ENCODE measurements around the gene ITPR2.

The ITPR2 gene

DNA sequence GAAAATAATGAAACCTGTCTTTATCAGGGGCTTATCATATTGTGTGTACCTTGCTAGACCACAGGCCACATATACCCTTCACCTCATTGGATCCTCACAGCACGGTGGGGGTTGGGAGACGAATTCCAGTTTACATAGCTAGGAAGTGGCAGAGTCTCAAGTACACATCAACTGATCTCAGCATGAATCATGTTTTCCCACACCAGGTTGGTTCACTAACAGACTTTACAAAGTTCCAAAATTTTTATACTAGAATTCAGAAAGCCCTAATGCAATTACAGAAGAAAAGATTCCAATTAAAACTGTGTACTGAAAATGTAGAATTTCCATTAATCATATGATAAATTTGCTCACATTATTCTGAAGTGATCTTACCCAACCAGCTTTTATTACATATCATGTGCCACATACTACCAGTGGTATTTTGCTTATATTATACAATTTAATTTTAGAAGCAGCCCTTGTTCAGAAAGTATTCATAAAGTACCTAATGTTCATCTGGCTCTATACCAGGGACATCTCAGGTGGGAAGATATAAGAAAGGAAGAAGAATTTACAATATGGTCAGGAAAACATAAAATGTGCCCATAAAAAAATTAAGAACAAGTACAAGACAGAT is 196.2 kb downstream of the ITPR2 start:
- Histone ChIP-seq H3K4me3 (ENCODE audit: low read length) (no peak overlapping the region), H3K9ac (ENCODE audit: low read length) (no peak overlapping the region), H3K27me3 (ENCODE audit: low read depth, low read length) (no peaks in the 10 kb centered on the region), H3K4me2 (ENCODE audit: low read length) (no peak overlapping the region), H3K4me1 (ENCODE audit: low read length) (peaks cover 5% of the 10 kb centered on the region; the same call in 1 of the 2 replicates), H3K9me3 (ENCODE audit: insufficient read depth, low read length) (no peaks in the 10 kb centered on the region), H2AFZ (ENCODE audit: low read depth, low read length) (no peak overlapping the region), H3K27ac (ENCODE audit: low read length) (no peak overlapping the region), H3K79me2 (ENCODE audit: low read length) (no peaks in the 10 kb centered on the region), H3K36me3 (replicated peaks; ENCODE audit: low read depth, low read length) (peaks cover 28% of the 10 kb centered on the region), H4K20me1 (ENCODE audit: insufficient read depth, low read length) (peaks cover 3% of the 10 kb centered on the region; the same call in 1 of the 2 replicates)
- no peak for TF ChIP-seq EZH2phosphoT487 (IDR thresholded peaks at IDR 0.05; ENCODE audit: low read depth)
- TF ChIP-seq CTCF (IDR thresholded peaks at IDR 0.05; ENCODE audit: low read depth, low read length): no peak

DNA sequence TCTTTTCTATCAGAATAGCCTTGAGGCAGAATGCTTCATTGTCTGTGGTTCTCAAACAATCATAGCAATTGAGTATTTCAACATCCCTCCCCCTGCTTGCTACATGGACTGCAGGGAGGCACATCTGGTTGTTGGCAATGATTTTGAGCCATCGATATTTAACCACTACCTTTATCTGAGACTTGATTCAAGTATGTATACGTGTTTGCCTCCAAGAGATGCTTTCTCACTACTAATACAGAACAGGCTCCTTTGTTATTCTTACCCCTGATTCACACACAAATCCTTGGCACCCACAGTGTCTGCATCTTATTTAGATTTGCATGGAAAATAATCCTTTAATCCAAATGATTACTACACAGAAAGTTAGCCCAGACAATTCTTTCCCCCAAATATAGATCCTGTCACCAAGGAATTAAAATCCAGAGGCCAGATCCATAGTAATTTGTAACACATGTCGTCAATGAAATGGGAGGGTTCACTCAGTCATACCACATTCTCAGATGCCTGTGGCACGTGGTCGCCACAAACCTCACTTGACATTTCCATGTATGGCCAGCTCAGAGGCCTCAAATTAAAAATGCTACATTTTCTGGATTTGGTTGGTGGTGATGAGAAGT is 199.3 kb downstream of the ITPR2 start:
- no peaks in the 10 kb centered on the region for H3K9me3 ChIP-seq (ENCODE audit: insufficient read depth, low read length)
- peaks cover 26% of the 10 kb centered on the region for H3K36me3 ChIP-seq (replicated peaks; ENCODE audit: low read depth, low read length)
- no peak overlapping the region for H3K4me3 ChIP-seq (ENCODE audit: low read length)
- H3K9ac ChIP-seq (ENCODE audit: low read length): no peak overlapping the region
- no peaks in the 10 kb centered on the region for H3K27me3 ChIP-seq (ENCODE audit: low read depth, low read length)
- H3K79me2 ChIP-seq (ENCODE audit: low read length): no peaks in the 10 kb centered on the region
- no peak overlapping the region for H3K27ac ChIP-seq (ENCODE audit: low read length)
- 0 out of 2 replicates have a peak, but pooled peaks cover under 1% of the 10 kb centered on the region for H3K4me1 ChIP-seq (ENCODE audit: low read length)
- peaks cover 3% of the 10 kb centered on the region; the same call in 1 of the 2 replicates for H4K20me1 ChIP-seq (ENCODE audit: insufficient read depth, low read length)
- H2AFZ ChIP-seq (ENCODE audit: low read depth, low read length): no peak overlapping the region
- no peak overlapping the region for H3K4me2 ChIP-seq (ENCODE audit: low read length)
- no peak for TF ChIP-seq EZH2phosphoT487 (IDR thresholded peaks at IDR 0.05; ENCODE audit: low read depth)
- no peak for TF ChIP-seq CTCF (IDR thresholded peaks at IDR 0.05; ENCODE audit: low read depth, low read length)

DNA sequence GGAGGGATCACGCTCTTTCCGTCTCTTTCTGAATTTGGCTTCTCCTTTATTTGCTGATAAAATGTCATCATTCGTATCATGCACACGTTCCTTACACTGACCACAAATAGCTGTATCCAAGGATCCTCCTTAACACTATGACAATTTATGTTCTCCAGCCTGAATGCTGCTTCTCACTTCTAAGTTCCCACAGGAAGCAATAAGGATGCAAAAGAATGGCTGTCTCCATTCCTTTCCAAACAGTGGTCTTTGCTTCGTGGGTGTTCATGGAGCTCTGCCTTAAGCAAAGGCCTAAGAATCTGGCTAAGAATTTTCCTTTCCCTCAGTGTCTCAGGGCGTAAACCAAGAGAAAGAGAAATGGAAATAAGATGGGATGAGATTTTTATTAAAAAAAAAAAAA is 200.2 kb downstream of the ITPR2 start:
- Histone ChIP-seq H3K4me1 (ENCODE audit: low read length) (no peaks in the 10 kb centered on the region), H3K27ac (ENCODE audit: low read length) (no peak overlapping the region), H3K9ac (ENCODE audit: low read length) (no peak overlapping the region), H3K4me2 (ENCODE audit: low read length) (no peak overlapping the region), H2AFZ (ENCODE audit: low read depth, low read length) (no peak overlapping the region), H3K27me3 (ENCODE audit: low read depth, low read length) (no peaks in the 10 kb centered on the region), H3K9me3 (ENCODE audit: insufficient read depth, low read length) (no peaks in the 10 kb centered on the region), H3K79me2 (ENCODE audit: low read length) (no peaks in the 10 kb centered on the region), H4K20me1 (ENCODE audit: insufficient read depth, low read length) (no peaks in the 10 kb centered on the region; the same call in 1 of the 2 replicates), H3K36me3 (replicated peaks; ENCODE audit: low read depth, low read length) (peaks cover 25% of the 10 kb centered on the region), H3K4me3 (ENCODE audit: low read length) (no peak overlapping the region)
- TF ChIP-seq EZH2phosphoT487 (IDR thresholded peaks at IDR 0.05; ENCODE audit: low read depth) (no peak), CTCF (IDR thresholded peaks at IDR 0.05; ENCODE audit: low read depth, low read length) (no peak)

GRCh38 chr12:26631846-26632245 is 201.1 kb downstream of the ITPR2 start:
- Histone ChIP-seq H3K9ac (ENCODE audit: low read length) (no peak overlapping the region), H2AFZ (ENCODE audit: low read depth, low read length) (no peak overlapping the region), H3K27ac (ENCODE audit: low read length) (no peak overlapping the region), H3K36me3 (replicated peaks; ENCODE audit: low read depth, low read length) (peaks cover 28% of the 10 kb centered on the region), H3K4me3 (ENCODE audit: low read length) (no peak overlapping the region), H3K79me2 (ENCODE audit: low read length) (no peaks in the 10 kb centered on the region), H4K20me1 (ENCODE audit: insufficient read depth, low read length) (no peaks in the 10 kb centered on the region), H3K9me3 (ENCODE audit: insufficient read depth, low read length) (no peaks in the 10 kb centered on the region), H3K4me2 (ENCODE audit: low read length) (no peak overlapping the region), H3K4me1 (ENCODE audit: low read length) (no peaks in the 10 kb centered on the region), H3K27me3 (ENCODE audit: low read depth, low read length) (no peaks in the 10 kb centered on the region)
- no peak for TF ChIP-seq EZH2phosphoT487 (IDR thresholded peaks at IDR 0.05; ENCODE audit: low read depth)
- TF ChIP-seq CTCF (IDR thresholded peaks at IDR 0.05; ENCODE audit: low read depth, low read length): no peak

Measured in OCI-LY3 (cell line).